ENCODE results near the gene IGSF22.

- TF ChIP-seq POLR2A (IDR thresholded peaks at IDR 0.05; ENCODE audit: low read length) (no peak), GATA1 (IDR thresholded peaks at IDR 0.05; ENCODE audit: low read depth, low read length) (no peak)
These were observed 35.8 kb upstream of the IGSF22 start for GRCh38 chr11:18761741-18762140.

All from erythroblast (primary cell).